ENCODE measurements around the gene ZRSR2.

The ZRSR2 gene

GRCh38 chrX:15854712-15855567 is 64.7 kb downstream of the ZRSR2 start, which contains the start of gene AP1S2:
TSS of gene AP1S2 (minus strand) at chrX:15854813. CDS start at chrX:15852524, 2,289 bp downstream.
- H3K9me3 ChIP-seq (ENCODE audit: insufficient read depth, low read depth, low read length): no peaks in the 10 kb centered on the region
- peak within 1 kb of the TSS; percentile 75 for H3K9ac ChIP-seq (ENCODE audit: low read depth, low read length)
- peaks cover 33% of the 10 kb centered on the region for H3K4me1 ChIP-seq (ENCODE audit: insufficient read depth, low read length)
- peak within 1 kb of the TSS; percentile 99 for H3K4me3 ChIP-seq (ENCODE audit: low read length)
- peaks cover 32% of the 10 kb centered on the region for H3K36me3 ChIP-seq (ENCODE audit: insufficient read depth, low read length)
- WGBS: under 1% methylated on average over 83 of the region's 85 CpGs
- H3K27me3 ChIP-seq (ENCODE audit: insufficient read depth, low read length): no peaks in the 10 kb centered on the region
- peak within 1 kb of the TSS; percentile 84 for H3K27ac ChIP-seq (ENCODE audit: low read depth, low read length)

GRCh38 chrX:15855568-15856221 is 65.4 kb downstream of the ZRSR2 start:
- no peaks in the 10 kb centered on the region for H3K9me3 ChIP-seq (ENCODE audit: insufficient read depth, low read depth, low read length)
- H3K4me3 ChIP-seq (ENCODE audit: low read length): peak overlapping the region; percentile 99
- no peaks in the 10 kb centered on the region for H3K27me3 ChIP-seq (ENCODE audit: insufficient read depth, low read length)
- peak overlapping the region; percentile 47; the same call in 1 of the 2 replicates for H3K9ac ChIP-seq (ENCODE audit: low read depth, low read length)
- WGBS: 12% methylated on average over 15 of the region's 16 CpGs
- peaks cover 30% of the 10 kb centered on the region for H3K4me1 ChIP-seq (ENCODE audit: insufficient read depth, low read length)
- H3K36me3 ChIP-seq (ENCODE audit: insufficient read depth, low read length): peaks cover 24% of the 10 kb centered on the region
- H3K27ac ChIP-seq (ENCODE audit: low read depth, low read length): peak overlapping the region; percentile 84; the same call in 1 of the 2 replicates

DNA sequence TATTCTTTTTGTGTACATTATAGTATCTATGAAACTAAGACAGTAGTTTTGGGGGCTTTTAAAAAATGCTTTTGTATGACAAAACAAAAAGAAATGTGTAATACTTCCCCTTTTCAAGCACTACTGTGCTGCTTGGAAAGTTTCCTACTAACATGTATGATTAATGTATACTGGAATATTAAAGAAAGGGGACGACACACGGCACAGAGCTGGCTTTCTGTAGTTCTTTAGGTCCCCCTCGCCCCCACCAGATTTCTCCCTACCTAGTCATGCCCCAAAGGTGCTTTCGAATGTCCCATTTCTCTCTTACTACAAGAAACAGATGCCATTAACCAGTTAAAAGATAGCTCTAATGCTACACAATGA is 65.9 kb downstream of the ZRSR2 start:
- H3K9me3 ChIP-seq (ENCODE audit: insufficient read depth, low read depth, low read length): no peaks in the 10 kb centered on the region
- no peak overlapping the region; the same call in 1 of the 2 replicates for H3K27ac ChIP-seq (ENCODE audit: low read depth, low read length)
- H3K36me3 ChIP-seq (ENCODE audit: insufficient read depth, low read length): peaks cover 19% of the 10 kb centered on the region
- no peak overlapping the region for H3K9ac ChIP-seq (ENCODE audit: low read depth, low read length)
- peak overlapping the region; percentile 99 for H3K4me3 ChIP-seq (ENCODE audit: low read length)
- no peaks in the 10 kb centered on the region for H3K27me3 ChIP-seq (ENCODE audit: insufficient read depth, low read length)
- 58% methylated on average over 4 of the region's 4 CpGs for WGBS
- H3K4me1 ChIP-seq (ENCODE audit: insufficient read depth, low read length): peaks cover 26% of the 10 kb centered on the region

- WGBS: 35% methylated on average over 1 of the region's 1 CpG
- Histone ChIP-seq H3K27ac (ENCODE audit: low read depth, low read length) (no peak overlapping the region), H3K36me3 (ENCODE audit: insufficient read depth, low read length) (peaks cover 15% of the 10 kb centered on the region), H3K27me3 (ENCODE audit: insufficient read depth, low read length) (no peaks in the 10 kb centered on the region), H3K4me1 (ENCODE audit: insufficient read depth, low read length) (peaks cover 23% of the 10 kb centered on the region), H3K9ac (ENCODE audit: low read depth, low read length) (no peak overlapping the region), H3K9me3 (ENCODE audit: insufficient read depth, low read depth, low read length) (no peaks in the 10 kb centered on the region), H3K4me3 (ENCODE audit: low read length) (peak overlapping the region; percentile 99)
These were observed 66.4 kb downstream of the ZRSR2 start for GRCh38 chrX:15856636-15857035.

GRCh38 chrX:15858051-15858450 is 67.8 kb downstream of the ZRSR2 start:
- Histone ChIP-seq H3K4me3 (ENCODE audit: low read length) (no peak overlapping the region), H3K9ac (ENCODE audit: low read depth, low read length) (no peak overlapping the region), H3K36me3 (ENCODE audit: insufficient read depth, low read length) (peaks cover 3% of the 10 kb centered on the region; the same call in 1 of the 2 replicates), H3K9me3 (ENCODE audit: insufficient read depth, low read depth, low read length) (no peaks in the 10 kb centered on the region), H3K27me3 (ENCODE audit: insufficient read depth, low read length) (no peaks in the 10 kb centered on the region), H3K4me1 (ENCODE audit: insufficient read depth, low read length) (peaks cover 19% of the 10 kb centered on the region), H3K27ac (ENCODE audit: low read depth, low read length) (no peak overlapping the region)
- WGBS: 94% methylated on average over 1 of the region's 1 CpG

DNA sequence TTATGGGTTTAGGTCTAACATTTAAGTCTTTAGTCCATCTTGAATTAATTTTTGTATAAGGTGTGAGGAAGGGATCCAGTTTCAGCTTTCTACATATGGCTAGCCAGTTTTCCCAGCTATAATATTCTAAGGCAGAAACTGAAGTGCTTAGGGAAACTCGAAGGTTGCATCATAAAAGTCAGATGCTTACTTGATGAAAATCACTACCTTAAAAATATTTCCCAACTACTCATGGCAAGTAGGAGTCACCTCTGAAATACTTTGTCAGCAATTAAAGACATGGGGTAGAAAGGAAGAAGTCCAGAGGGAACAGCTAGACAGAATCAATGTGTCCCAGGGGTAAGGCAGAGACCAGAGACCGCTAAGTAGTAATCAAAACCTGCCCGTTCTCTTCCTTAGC is 70.6 kb downstream of the ZRSR2 start:
- Histone ChIP-seq H3K4me3 (ENCODE audit: low read length) (no peak overlapping the region), H3K27ac (ENCODE audit: low read depth, low read length) (no peak overlapping the region), H3K27me3 (ENCODE audit: insufficient read depth, low read length) (no peaks in the 10 kb centered on the region), H3K4me1 (ENCODE audit: insufficient read depth, low read length) (peaks cover 15% of the 10 kb centered on the region), H3K36me3 (ENCODE audit: insufficient read depth, low read length) (no peaks in the 10 kb centered on the region), H3K9me3 (ENCODE audit: insufficient read depth, low read depth, low read length) (no peaks in the 10 kb centered on the region), H3K9ac (ENCODE audit: low read depth, low read length) (no peak overlapping the region)
- 93% methylated on average over 3 of the region's 3 CpGs for WGBS

DNA sequence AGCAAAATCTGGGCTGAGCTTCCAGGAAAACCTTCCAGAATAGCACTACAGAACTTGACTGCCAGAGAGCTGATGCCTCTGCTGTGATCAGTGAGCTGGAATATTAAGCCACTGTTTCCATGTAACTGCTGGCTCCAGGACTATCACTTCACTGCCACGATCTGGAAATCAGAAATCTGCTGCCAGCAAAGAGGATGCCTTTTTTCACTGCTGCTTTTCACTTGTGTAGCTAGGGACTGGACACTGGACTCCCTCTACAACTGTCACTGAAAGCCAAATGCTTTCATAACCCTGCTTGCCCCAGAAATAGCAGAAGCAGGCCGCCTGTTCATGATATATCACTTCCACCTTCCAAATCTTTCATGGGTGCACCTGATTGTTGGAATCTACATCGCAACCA is 73.7 kb downstream of the ZRSR2 start:
- no peak overlapping the region for H3K27ac ChIP-seq (ENCODE audit: low read depth, low read length)
- no peaks in the 10 kb centered on the region for H3K27me3 ChIP-seq (ENCODE audit: insufficient read depth, low read length)
- H3K36me3 ChIP-seq (ENCODE audit: insufficient read depth, low read length): no peaks in the 10 kb centered on the region
- H3K4me3 ChIP-seq (ENCODE audit: low read length): no peak overlapping the region
- WGBS: 96% methylated on average over 3 of the region's 3 CpGs
- no peaks in the 10 kb centered on the region for H3K4me1 ChIP-seq (ENCODE audit: insufficient read depth, low read length)
- no peak overlapping the region for H3K9ac ChIP-seq (ENCODE audit: low read depth, low read length)
- H3K9me3 ChIP-seq (ENCODE audit: insufficient read depth, low read depth, low read length): no peaks in the 10 kb centered on the region

- Histone ChIP-seq H3K36me3 (ENCODE audit: insufficient read depth, low read length) (no peaks in the 10 kb centered on the region), H3K9me3 (ENCODE audit: insufficient read depth, low read depth, low read length) (no peaks in the 10 kb centered on the region), H3K4me3 (ENCODE audit: low read length) (no peak overlapping the region), H3K4me1 (ENCODE audit: insufficient read depth, low read length) (no peaks in the 10 kb centered on the region), H3K9ac (ENCODE audit: low read depth, low read length) (no peak overlapping the region), H3K27ac (ENCODE audit: low read depth, low read length) (no peak overlapping the region), H3K27me3 (ENCODE audit: insufficient read depth, low read length) (no peaks in the 10 kb centered on the region)
These were observed 74.3 kb downstream of the ZRSR2 start for GRCh38 chrX:15864629-15865028.

DNA sequence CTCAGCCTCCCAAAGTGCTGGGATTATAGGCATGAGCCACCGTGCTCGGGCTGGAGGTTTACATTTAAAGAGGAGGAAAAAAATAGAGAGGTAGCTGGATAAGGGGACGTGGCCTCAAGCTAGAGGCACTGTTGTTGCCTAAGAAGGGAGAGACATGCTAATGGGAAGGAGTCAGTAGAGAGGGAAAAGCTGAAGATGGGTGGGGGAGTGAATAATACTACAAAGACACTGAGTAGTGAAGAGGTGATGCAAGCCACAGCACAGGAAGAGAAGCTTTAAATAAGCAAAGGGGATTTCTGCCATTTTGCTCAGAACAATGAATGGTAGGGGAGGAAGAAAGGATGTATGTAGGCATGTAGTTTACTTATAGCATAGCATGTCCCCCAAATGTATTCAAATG is 75.9 kb downstream of the ZRSR2 start:
- no peaks in the 10 kb centered on the region for H3K9me3 ChIP-seq (ENCODE audit: insufficient read depth, low read depth, low read length)
- no peaks in the 10 kb centered on the region for H3K27me3 ChIP-seq (ENCODE audit: insufficient read depth, low read length)
- no peaks in the 10 kb centered on the region for H3K36me3 ChIP-seq (ENCODE audit: insufficient read depth, low read length)
- no peak overlapping the region for H3K9ac ChIP-seq (ENCODE audit: low read depth, low read length)
- WGBS: 53% methylated on average over 3 of the region's 3 CpGs
- no peak overlapping the region for H3K4me3 ChIP-seq (ENCODE audit: low read length)
- H3K4me1 ChIP-seq (ENCODE audit: insufficient read depth, low read length): no peaks in the 10 kb centered on the region
- no peak overlapping the region for H3K27ac ChIP-seq (ENCODE audit: low read depth, low read length)

GRCh38 chrX:15869695-15870094 is 79.4 kb downstream of the ZRSR2 start:
- Histone ChIP-seq H3K27me3 (ENCODE audit: insufficient read depth, low read length) (no peaks in the 10 kb centered on the region), H3K9ac (ENCODE audit: low read depth, low read length) (no peak overlapping the region), H3K36me3 (ENCODE audit: insufficient read depth, low read length) (no peaks in the 10 kb centered on the region), H3K9me3 (ENCODE audit: insufficient read depth, low read depth, low read length) (no peaks in the 10 kb centered on the region), H3K4me1 (ENCODE audit: insufficient read depth, low read length) (no peaks in the 10 kb centered on the region), H3K4me3 (ENCODE audit: low read length) (no peak overlapping the region), H3K27ac (ENCODE audit: low read depth, low read length) (no peak overlapping the region)
- WGBS: 97% methylated on average over 4 of the region's 4 CpGs

DNA sequence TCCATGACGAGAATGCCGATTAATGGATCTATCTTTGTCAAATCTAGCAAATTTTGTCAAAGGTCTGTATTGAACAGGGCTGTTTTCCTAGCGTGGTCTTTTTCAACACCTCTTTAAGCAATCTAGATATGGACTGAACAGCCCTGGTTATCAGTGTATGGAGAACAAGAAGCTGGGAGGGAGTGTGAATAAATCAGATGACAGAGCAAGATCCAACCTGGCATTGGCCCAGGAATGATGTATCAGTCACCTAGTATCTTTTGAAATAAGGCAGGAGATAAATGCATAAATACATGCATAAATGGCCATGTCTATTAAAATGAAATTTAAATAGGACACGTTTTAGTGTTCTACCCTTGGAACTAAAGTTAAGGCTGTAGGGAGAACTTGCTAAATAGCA is 80.0 kb downstream of the ZRSR2 start:
- no peaks in the 10 kb centered on the region for H3K9me3 ChIP-seq (ENCODE audit: insufficient read depth, low read depth, low read length)
- WGBS: 92% methylated on average over 3 of the region's 4 CpGs

More for the DNA sequence above, 80.0 kb downstream of the ZRSR2 start:
- H3K4me1 ChIP-seq (ENCODE audit: insufficient read depth, low read length): no peaks in the 10 kb centered on the region
- no peak overlapping the region for H3K9ac ChIP-seq (ENCODE audit: low read depth, low read length)
- H3K36me3 ChIP-seq (ENCODE audit: insufficient read depth, low read length): no peaks in the 10 kb centered on the region
- H3K27me3 ChIP-seq (ENCODE audit: insufficient read depth, low read length): no peaks in the 10 kb centered on the region
- H3K4me3 ChIP-seq (ENCODE audit: low read length): no peak overlapping the region
- H3K27ac ChIP-seq (ENCODE audit: low read depth, low read length): no peak overlapping the region
